Heart left ventricle (tissue), 13 donors: ENCODE results near the gene TACC3.

Experiments
- CTCF ChIP-seq, 12 donors: fragments of 200-600 bp; sonication (generic) in 4 of 12; IDR thresholded peaks; one replicate each; pipeline versions ENCODE4 v1.5.0 to v1.8.0; 2018 to 2022; ENCODE audit warnings: antibody characterized with exemption in 12 of 12, mild to moderate bottlenecking in 5 of 12
- POLR2A ChIP-seq, 2 donors: fragments of 450-650 bp; IDR thresholded peaks; one replicate each; pipeline ENCODE4 v1.6.1; 2017; ENCODE audit warnings: antibody characterized with exemption in 2 of 2, mild to moderate bottlenecking in 2 of 2, moderate library complexity in 2 of 2
- donor health status: ischemic (EF 13 %, LVEDD 7.1; RV severe dilation, severe dysfunction).
- donor health status: DM: no; HTN: yes; CAD: no.
- donor health status: DM: no; HTN: no; CAD: no.
- donor health status: ischemic (EF 25% LVEDD 6.9; RV normal size, moderate dysfunction).
- donor health status: ischemic (EF 25% LVEDD 5.7; RV mildly dilated, moderate dysfunction).
- donor health status: ischemic (EF 35%, LVEDD 5.7; RV mildly dilated, moderate dysfunction).
- donor health status: nonischemic (EF 11% LVEDD 7.7; RV severe dilation, severe dysfunction).
- donor health status: DM: yes; HTN: yes; CAD: no.
- donor health status: PGD.
- donor health status: ischemic (EF 29% LVEDD 5.4; RV normal size, mild dysfunction).
- donor health status: nonischemic (EF 23%, LVEDD 6.1; RV moderate dilation, normal function).

- TF ChIP-seq CTCF (IDR thresholded peaks at IDR 0.05) (no peak), POLR2A (IDR thresholded peaks at IDR 0.05) (no peak)
Measured at GRCh38 chr4:1741208-1741607, 19.9 kb downstream of the TACC3 start.
